HCT116 (cell line): Measurements from ENCODE around the gene WNK2. TPM values are rescaled to one million over a fixed set of nuclear protein-coding genes. Genes with fewer than 3 reads are reported as not detected.

Source experiments
- ATAC-seq: fragments of 200-7000 bp; cut with Tn5 transposase; 2 replicates; pipeline ENCODE4 v1.9.1; 2020; ENCODE audit warnings: mild to moderate bottlenecking, moderate library complexity
- BruUV-seq: library from RNA; stranded (reverse); fragments of 400-500 nt; replicated peaks from 2 replicates; lab custom pipeline; 2021; lab: Mats Ljungman, UMichigan
- CTCF ChIA-PET: fragments of 300-600 bp; sonication (Branson Sonifier 250); formaldehyde crosslinking; loops from one replicate; lab custom pipeline; 2021; ENCODE audit warnings: antibody characterized with exemption; lab: Charles Lee
- POLR2A ChIA-PET: fragments of 300-600, 350-600 bp; sonication (Branson Sonifier 250); formaldehyde crosslinking; loops from one replicate; lab custom pipeline; 2021; ENCODE audit warnings: antibody characterized with exemption; lab: Charles Lee
- RAD21 ChIA-PET, 2 experiments: fragments of 300-600 bp; sonication (Branson Sonifier 250); formaldehyde crosslinking; loops; one replicate each; lab custom pipeline; 2023; ENCODE audit warnings: low total read pairs in 2 of 2; ENCODE audit not compliant: uncharacterized antibody in 2 of 2, unreplicated experiment in 2 of 2, low non-redundant PET in 1 of 2; lab: Charles Lee
- DNase-seq: peaks from one replicate; pipeline ENCODE4 v3.0.0-alpha.2; 2010; ENCODE audit warnings: low read depth, low spot score
- H2AFZ ChIP-seq: fragments of 200-600 bp; shearing (Covaris generic), sonication (generic); 2 replicates; pipeline ENCODE4 v1.6.1; 2017; ENCODE audit warnings: low read depth, mixed run types, mixed read lengths, antibody characterized with exemption, low read length; ENCODE audit not compliant: poor library complexity, severe bottlenecking
- H3K27ac ChIP-seq: 2 replicates; pipeline ENCODE4 v1.5.1; 2012; ENCODE audit warnings: low read depth, low read length
- H3K27me3 ChIP-seq: fragments of 200-600 bp; sonication (generic); 2 replicates; pipeline ENCODE4 v1.6.1; 2016; ENCODE audit warnings: mixed run types, low read length, mixed read lengths; ENCODE audit not compliant: insufficient read depth
- H3K36me3 ChIP-seq, 2 experiments: fragments of 200-500 bp in 1 of 2; fragments of 200-600 bp in 1 of 2; sonication (Bioruptor generic) in 1 of 2; sonication (generic) in 1 of 2; 2 replicates each; pipeline versions ENCODE4 v1.5.1 to v1.6.1; 2014 to 2016; ENCODE audit warnings: low read length in 2 of 2, inconsistent platforms in 1 of 2, mixed read lengths in 1 of 2, mixed run types in 1 of 2; ENCODE audit not compliant: insufficient read depth in 2 of 2, control insufficient read depth in 1 of 2
- H3K4me1 ChIP-seq, 2 experiments: fragments of 200-600 bp in 1 of 2; sonication (generic) in 1 of 2; 2 replicates each; pipeline versions ENCODE4 v1.5.1 to v1.6.1; 2012 to 2017; ENCODE audit warnings: low read length in 2 of 2, inconsistent platforms in 1 of 2, mild to moderate bottlenecking in 1 of 2, mixed read lengths in 1 of 2, mixed run types in 1 of 2, moderate library complexity in 1 of 2; ENCODE audit not compliant: insufficient read depth in 2 of 2, control insufficient read depth in 1 of 2
- H3K4me2 ChIP-seq: fragments of 200-600 bp; sonication (generic); 2 replicates; pipeline ENCODE4 v1.6.1; 2017; ENCODE audit warnings: mixed run types, low read length, mixed read lengths
- H3K4me3 ChIP-seq, 2 experiments: fragments of 200-600 bp in 1 of 2; sonication (generic) in 1 of 2; replicated peaks in 1 of 2; 2 replicates each; pipeline ENCODE4 v1.5.1; 2011 to 2016; ENCODE audit warnings: low read length in 2 of 2, control low read depth in 1 of 2, low read depth in 1 of 2, mild to moderate bottlenecking in 1 of 2, mixed read lengths in 1 of 2, mixed run types in 1 of 2
- H3K79me2 ChIP-seq: fragments of 200-600 bp; sonication (generic); 2 replicates; pipeline ENCODE4 v1.6.1; 2017; ENCODE audit warnings: mild to moderate bottlenecking, mixed run types, low read length, moderate library complexity, mixed read lengths; ENCODE audit not compliant: insufficient read depth
- H3K9ac ChIP-seq: fragments of 200-600 bp; sonication (generic); 2 replicates; pipeline ENCODE4 v1.6.1; 2016; ENCODE audit warnings: low read length, mixed read lengths
- H3K9me2 ChIP-seq: fragments of 200-600 bp; sonication (generic), shearing (Covaris generic); 2 replicates; pipeline ENCODE4 v1.6.1; 2017; ENCODE audit warnings: mixed run types, mild to moderate bottlenecking, moderate library complexity; ENCODE audit not compliant: insufficient read depth
- H3K9me3 ChIP-seq, 2 experiments: fragments of 200-500 bp in 1 of 2; fragments of 200-600 bp in 1 of 2; sonication (Bioruptor generic) in 1 of 2; sonication (generic) in 1 of 2; 2 replicates each; pipeline ENCODE4 v1.6.1; 2014 to 2017; ENCODE audit warnings: low read length in 2 of 2, mixed read lengths in 2 of 2, inconsistent platforms in 1 of 2, low read depth in 1 of 2, mild to moderate bottlenecking in 1 of 2, mixed run types in 1 of 2, moderate library complexity in 1 of 2; ENCODE audit not compliant: control insufficient read depth in 1 of 2, insufficient read depth in 1 of 2
- H4K20me1 ChIP-seq: fragments of 200-600 bp; sonication (generic), shearing (Covaris generic); 2 replicates; pipeline ENCODE4 v1.6.1; 2017; ENCODE audit warnings: mixed run types, mild to moderate bottlenecking, moderate library complexity; ENCODE audit not compliant: insufficient read depth
- CEBPB ChIP-seq: IDR thresholded peaks from 2 replicates; pipeline ENCODE4 v1.6.1; 2012; ENCODE audit warnings: low read depth
- ELF1 ChIP-seq: IDR thresholded peaks from 2 replicates; pipeline ENCODE4 v1.6.1; 2012; ENCODE audit warnings: low read depth, borderline replicate concordance
- EZH2 ChIP-seq: fragments of 200-600 bp; sonication (generic); IDR thresholded peaks from 2 replicates; pipeline ENCODE4 v1.6.1; 2017; ENCODE audit warnings: antibody characterized with exemption, mixed run types
- EZH2phosphoT487 ChIP-seq: fragments of 200-600 bp; IDR thresholded peaks from 2 replicates; pipeline ENCODE4 v1.6.1; 2018; ENCODE audit warnings: antibody characterized with exemption, borderline replicate concordance
- FOSL1 ChIP-seq: IDR thresholded peaks from 2 replicates; pipeline ENCODE4 v1.6.1; 2012; ENCODE audit warnings: low read depth
- JUND ChIP-seq: IDR thresholded peaks from 2 replicates; pipeline ENCODE4 v1.6.1; 2012
- POLR2A ChIP-seq: IDR thresholded peaks from 2 replicates; pipeline ENCODE4 v1.7.0; 2011; ENCODE audit warnings: borderline replicate concordance; ENCODE audit not compliant: insufficient read depth, insufficient read length; ENCODE audit errors: extremely low read depth
- POLR2AphosphoS5 ChIP-seq: IDR thresholded peaks from 2 replicates; pipeline ENCODE4 v1.6.1; 2011; ENCODE audit warnings: mild to moderate bottlenecking, low read depth, low read length, moderate library complexity
- REST ChIP-seq: IDR thresholded peaks from 2 replicates; pipeline ENCODE4 v1.6.1; 2012; ENCODE audit warnings: low read depth
- SIN3A ChIP-seq: IDR thresholded peaks from 2 replicates; pipeline ENCODE4 v1.6.1; 2012; ENCODE audit warnings: low read depth
- SP1 ChIP-seq: IDR thresholded peaks from 2 replicates; pipeline ENCODE4 v1.6.1; 2012; ENCODE audit warnings: low read depth
- SRF ChIP-seq: IDR thresholded peaks from 2 replicates; pipeline ENCODE4 v1.6.1; 2012; ENCODE audit warnings: low read depth
- TCF7L2 ChIP-seq: IDR thresholded peaks from 2 replicates; pipeline ENCODE4 v1.7.0; 2011; ENCODE audit warnings: borderline replicate concordance, inconsistent platforms; ENCODE audit not compliant: insufficient read depth, insufficient read length; ENCODE audit errors: extremely low read depth
- YY1 ChIP-seq: IDR thresholded peaks from 2 replicates; pipeline ENCODE4 v1.6.1; 2011; ENCODE audit warnings: low read length, low read depth, moderate library complexity, mild to moderate bottlenecking; ENCODE audit not compliant: insufficient replicate concordance; ENCODE audit errors: extremely low read depth
- ZNF274 ChIP-seq: fragments of 200-500 bp; sonication (Bioruptor generic); IDR thresholded peaks from 2 replicates; pipeline ENCODE4 v1.6.1; 2014; ENCODE audit warnings: mild to moderate bottlenecking, low read depth, low read length, inconsistent platforms
- intact Hi-C: fragments of 100-400 bp; cut with micrococcal nuclease; formaldehyde crosslinking; loops from 2 replicates; pipeline ENCODE4 v1.10.0; 2022
- total RNA-seq: library from RNA; stranded (reverse); gene quantifications from one replicate; pipeline ENCODE4 v1.2.1, GENCODE V29; 2021; ENCODE audit not compliant: unreplicated experiment
- TF ChIP-seq, protein P1 (sequence below): IDR thresholded peaks from 2 replicates; pipeline ENCODE4 v1.6.1; 2012
- TF ChIP-seq, protein P2 (sequence below), 3 experiments: fragments of 200-600 bp in 1 of 3; sonication (generic) in 1 of 3; IDR thresholded peaks in 2 of 3; conservative IDR thresholded peaks in 1 of 3; 2 replicates each; pipeline ENCODE4 v1.5.1; 2012 to 2017; ENCODE audit warnings: low read depth in 2 of 3, low read length in 2 of 3, antibody characterized with exemption in 1 of 3, borderline replicate concordance in 1 of 3, control low read depth in 1 of 3, mild to moderate bottlenecking in 1 of 3, mixed read lengths in 1 of 3, mixed run types in 1 of 3, moderate library complexity in 1 of 3; ENCODE audit not compliant: insufficient read depth in 1 of 3

Gene WNK2
- total RNA-seq, 1 experiment from 2014 or later = 24.4 TPM

DNA sequence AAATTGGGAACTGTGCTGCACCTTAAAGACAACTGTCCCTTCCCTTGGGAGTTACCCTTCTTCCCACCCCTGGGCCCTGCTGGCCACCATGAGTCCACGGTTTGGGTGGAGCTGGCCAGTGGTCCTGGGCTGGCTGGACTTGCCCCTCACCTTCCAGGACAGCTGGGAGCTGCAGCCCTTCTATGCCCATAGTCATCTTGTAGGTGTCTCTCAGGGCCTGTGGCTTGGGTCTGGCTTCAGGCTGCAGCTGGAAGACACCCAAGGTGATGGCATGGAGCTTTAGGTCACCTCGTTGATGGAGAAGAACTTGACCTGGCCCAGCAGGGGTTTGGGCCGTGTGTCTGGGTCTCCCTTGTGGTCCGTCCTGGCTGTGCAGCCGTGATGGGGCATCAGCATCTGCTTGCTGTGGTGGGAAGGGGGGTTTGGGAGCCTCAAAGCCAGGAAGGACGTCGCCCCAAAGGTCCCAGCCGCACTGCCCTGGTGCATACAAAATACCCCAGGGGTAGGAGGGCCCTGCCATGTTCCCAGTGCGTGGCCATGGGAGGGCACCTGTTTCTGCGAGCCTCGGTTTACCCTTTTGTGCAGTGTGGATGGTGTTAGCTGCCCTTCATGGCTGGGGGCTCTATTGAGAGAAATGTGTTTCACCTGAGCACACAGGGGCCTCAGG, 8.9 kb downstream of the WNK2 start:
- POLR2A ChIA-PET = no interaction called here
- ATAC-seq (no peak), DNase-seq (no peak)
- RAD21 ChIA-PET = no interaction called here
- H3K4me1 ChIP-seq = peaks cover 0 to 4% of the 10 kb centered on the region in 2 experiments; a peak in 1 of 4 replicates
- H2AFZ ChIP-seq = no peak overlapping the region
- H3K36me3 ChIP-seq = no peaks in the 10 kb centered on the region
- no peak overlapping the region for H3K9ac ChIP-seq
- no peak overlapping the region for H3K27ac ChIP-seq
- no TSS peak for BruUV-seq
- H4K20me1 ChIP-seq = no peaks in the 10 kb centered on the region
- no peaks in the 10 kb centered on the region for H3K9me2 ChIP-seq
- peaks cover 22% of the 10 kb centered on the region for H3K79me2 ChIP-seq
- H3K27me3 ChIP-seq = no peaks in the 10 kb centered on the region
- CTCF ChIA-PET = no interaction called here
- intact Hi-C loops = no loop called here
- no peak overlapping the region for H3K4me3 ChIP-seq
- H3K9me3 ChIP-seq = no peaks in the 10 kb centered on the region
- no peak overlapping the region for H3K4me2 ChIP-seq
- TF ChIP-seq JUND (no peak), EZH2 (no peak), TCF7L2 (no peak), CEBPB (no peak), EZH2phosphoT487 (no peak), REST (no peak), POLR2AphosphoS5 (no peak), FOSL1 (no peak), SRF (no peak), SIN3A (no peak), ELF1 (no peak), YY1 (no peak), ZNF274 (no peak), SP1 (no peak), POLR2A (no peak)
- TF ChIP-seq, protein P1, sequence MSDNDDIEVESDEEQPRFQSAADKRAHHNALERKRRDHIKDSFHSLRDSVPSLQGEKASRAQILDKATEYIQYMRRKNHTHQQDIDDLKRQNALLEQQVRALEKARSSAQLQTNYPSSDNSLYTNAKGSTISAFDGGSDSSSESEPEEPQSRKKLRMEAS = no peak
- TF ChIP-seq, protein P2, sequence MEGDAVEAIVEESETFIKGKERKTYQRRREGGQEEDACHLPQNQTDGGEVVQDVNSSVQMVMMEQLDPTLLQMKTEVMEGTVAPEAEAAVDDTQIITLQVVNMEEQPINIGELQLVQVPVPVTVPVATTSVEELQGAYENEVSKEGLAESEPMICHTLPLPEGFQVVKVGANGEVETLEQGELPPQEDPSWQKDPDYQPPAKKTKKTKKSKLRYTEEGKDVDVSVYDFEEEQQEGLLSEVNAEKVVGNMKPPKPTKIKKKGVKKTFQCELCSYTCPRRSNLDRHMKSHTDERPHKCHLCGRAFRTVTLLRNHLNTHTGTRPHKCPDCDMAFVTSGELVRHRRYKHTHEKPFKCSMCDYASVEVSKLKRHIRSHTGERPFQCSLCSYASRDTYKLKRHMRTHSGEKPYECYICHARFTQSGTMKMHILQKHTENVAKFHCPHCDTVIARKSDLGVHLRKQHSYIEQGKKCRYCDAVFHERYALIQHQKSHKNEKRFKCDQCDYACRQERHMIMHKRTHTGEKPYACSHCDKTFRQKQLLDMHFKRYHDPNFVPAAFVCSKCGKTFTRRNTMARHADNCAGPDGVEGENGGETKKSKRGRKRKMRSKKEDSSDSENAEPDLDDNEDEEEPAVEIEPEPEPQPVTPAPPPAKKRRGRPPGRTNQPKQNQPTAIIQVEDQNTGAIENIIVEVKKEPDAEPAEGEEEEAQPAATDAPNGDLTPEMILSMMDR (IDR thresholded peaks at IDR 0.05 in 2 of 3, conservative IDR thresholded peaks at IDR 0.05 in 1 of 3; ENCODE audit: borderline replicate concordance in 1 of 3, insufficient read depth in 1 of 3, low read depth in 2 of 3, low read length in 2 of 3) = no peak
